NB4 (cell line): ENCODE data around the gene THSD7A.

Source experiments
- POLR2A ChIP-seq: IDR thresholded peaks from 2 replicates; pipeline ENCODE4 v1.6.1; 2011; ENCODE audit warnings: mild to moderate bottlenecking; ENCODE audit not compliant: insufficient read length; ENCODE audit errors: extremely low read depth
- TF ChIP-seq, protein P1 (sequence below): IDR thresholded peaks from one replicate; pipeline ENCODE4 v1.5.1; 2012; ENCODE audit warnings: low read depth, low read length

DNA sequence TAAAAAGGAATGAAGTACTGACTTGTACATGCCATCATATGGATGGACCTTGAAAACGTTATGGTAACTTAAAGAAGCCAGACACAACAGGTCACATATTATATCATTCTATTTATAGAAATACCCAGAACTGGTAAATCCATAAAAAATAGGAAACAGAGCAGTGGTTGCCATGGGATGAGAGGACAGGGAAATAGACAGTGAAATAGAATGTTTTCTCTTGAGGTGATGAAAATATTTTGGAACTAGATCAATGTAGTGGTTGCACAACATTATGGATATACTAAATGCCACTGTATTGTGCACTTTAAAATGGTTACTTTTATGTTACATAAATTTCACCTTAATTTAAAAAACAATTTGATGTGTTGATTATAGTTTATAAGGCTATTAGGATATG is 318.5 kb downstream of the THSD7A start:
- TF ChIP-seq POLR2A: no peak
- TF ChIP-seq, protein P1, sequence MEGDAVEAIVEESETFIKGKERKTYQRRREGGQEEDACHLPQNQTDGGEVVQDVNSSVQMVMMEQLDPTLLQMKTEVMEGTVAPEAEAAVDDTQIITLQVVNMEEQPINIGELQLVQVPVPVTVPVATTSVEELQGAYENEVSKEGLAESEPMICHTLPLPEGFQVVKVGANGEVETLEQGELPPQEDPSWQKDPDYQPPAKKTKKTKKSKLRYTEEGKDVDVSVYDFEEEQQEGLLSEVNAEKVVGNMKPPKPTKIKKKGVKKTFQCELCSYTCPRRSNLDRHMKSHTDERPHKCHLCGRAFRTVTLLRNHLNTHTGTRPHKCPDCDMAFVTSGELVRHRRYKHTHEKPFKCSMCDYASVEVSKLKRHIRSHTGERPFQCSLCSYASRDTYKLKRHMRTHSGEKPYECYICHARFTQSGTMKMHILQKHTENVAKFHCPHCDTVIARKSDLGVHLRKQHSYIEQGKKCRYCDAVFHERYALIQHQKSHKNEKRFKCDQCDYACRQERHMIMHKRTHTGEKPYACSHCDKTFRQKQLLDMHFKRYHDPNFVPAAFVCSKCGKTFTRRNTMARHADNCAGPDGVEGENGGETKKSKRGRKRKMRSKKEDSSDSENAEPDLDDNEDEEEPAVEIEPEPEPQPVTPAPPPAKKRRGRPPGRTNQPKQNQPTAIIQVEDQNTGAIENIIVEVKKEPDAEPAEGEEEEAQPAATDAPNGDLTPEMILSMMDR: no peak
